ENCODE measurements around the gene SMCHD1.
"Not testable (repeated sequence)": the region's sequence is repeated elsewhere in the genome, so short reads cannot be mapped to it uniquely, and the experiment has no call there.

Gene SMCHD1

GRCh38 chr18:2792395-2792794, 136.9 kb downstream of the SMCHD1 start:
- no peak for TF ChIP-seq CTCF (IDR thresholded peaks at IDR 0.05; ENCODE audit: control insufficient read depth, extremely low read depth, insufficient read depth)
- DNase-seq (ENCODE audit: low read depth): no peak
- no peak overlapping the region for H3K4me3 ChIP-seq (ENCODE audit: low read depth, low read length)

- DNase-seq (ENCODE audit: low read depth): no peak
- H3K4me3 ChIP-seq (ENCODE audit: low read depth, low read length): no peak overlapping the region
- TF ChIP-seq CTCF (IDR thresholded peaks at IDR 0.05; ENCODE audit: control insufficient read depth, extremely low read depth, insufficient read depth): no peak
Measured at GRCh38 chr18:2794159-2794558, 138.6 kb downstream of the SMCHD1 start.

DNA sequence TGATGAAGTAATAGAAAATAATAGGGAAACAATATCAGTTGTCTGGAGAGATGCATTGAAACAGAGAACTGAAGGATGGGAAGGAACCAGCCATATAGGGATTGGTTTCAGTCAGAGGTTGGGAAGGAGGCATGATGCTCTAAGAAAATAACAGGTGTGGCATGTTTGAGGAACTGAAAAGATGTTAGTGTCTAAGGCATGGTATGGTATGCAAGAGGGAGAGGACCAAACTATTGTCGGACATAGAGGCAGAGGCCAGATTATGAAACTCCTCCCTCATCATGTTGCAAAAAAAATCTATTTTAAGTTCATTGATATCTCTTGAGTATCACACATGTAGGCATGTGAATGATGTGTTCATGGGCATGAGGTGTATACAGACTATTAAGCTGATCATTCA, 142.4 kb downstream of the SMCHD1 start:
- TF ChIP-seq CTCF (IDR thresholded peaks at IDR 0.05; ENCODE audit: control insufficient read depth, extremely low read depth, insufficient read depth): no peak
- DNase-seq (ENCODE audit: low read depth): no peak
- H3K4me3 ChIP-seq (ENCODE audit: low read depth, low read length): no peak overlapping the region

GRCh38 chr18:2799369-2799768, 143.8 kb downstream of the SMCHD1 start:
- DNase-seq (ENCODE audit: low read depth): no peak
- TF ChIP-seq CTCF (IDR thresholded peaks at IDR 0.05; ENCODE audit: control insufficient read depth, extremely low read depth, insufficient read depth): no peak
- H3K4me3 ChIP-seq (ENCODE audit: low read depth, low read length): no peak overlapping the region

- no peak for TF ChIP-seq CTCF (IDR thresholded peaks at IDR 0.05; ENCODE audit: control insufficient read depth, extremely low read depth, insufficient read depth)
Measured at GRCh38 chr18:2805970-2806943, 150.7 kb downstream of the SMCHD1 start.

GRCh38 chr18:2808640-2809039, 153.1 kb downstream of the SMCHD1 start:
- H3K4me3 ChIP-seq (ENCODE audit: low read depth, low read length); DNase-seq (ENCODE audit: low read depth): not testable (repeated sequence)

More at GRCh38 chr18:2805970-2806943, 150.7 kb downstream of the SMCHD1 start:
- no peak overlapping the region for H3K4me3 ChIP-seq (ENCODE audit: low read depth, low read length)
- DNase-seq (ENCODE audit: low read depth): peak; percentile 46

DNA sequence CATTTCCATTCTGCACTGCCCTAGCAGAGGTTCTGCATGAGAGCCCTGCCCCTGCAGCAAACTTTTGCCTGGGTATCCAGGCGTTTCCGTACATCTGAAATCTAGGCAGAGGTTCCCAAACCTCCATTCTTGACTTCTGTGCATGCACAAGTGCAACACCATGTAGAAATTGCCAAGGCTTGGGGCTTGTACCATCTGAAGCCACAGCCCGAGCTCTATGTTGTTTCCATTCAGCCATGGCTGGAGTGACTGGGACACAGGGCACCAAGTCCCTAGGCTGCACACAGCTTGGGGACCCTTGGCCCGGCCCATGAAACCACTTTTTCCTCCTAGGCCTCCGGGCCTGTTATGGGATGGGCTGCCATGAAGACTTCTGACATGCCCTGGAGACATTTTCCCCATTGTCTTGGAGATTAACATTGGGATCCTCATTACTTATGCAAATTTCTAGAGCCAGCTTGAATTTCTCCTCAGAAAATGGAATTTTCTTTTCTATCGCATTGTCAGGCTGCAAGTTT, 154.2 kb downstream of the SMCHD1 start:
- not testable (repeated sequence) for H3K4me3 ChIP-seq (ENCODE audit: low read depth, low read length); DNase-seq (ENCODE audit: low read depth)

GRCh38 chr18:2811416-2811815, 155.9 kb downstream of the SMCHD1 start:
- DNase-seq (ENCODE audit: low read depth): no peak
- no peak for TF ChIP-seq CTCF (IDR thresholded peaks at IDR 0.05; ENCODE audit: control insufficient read depth, extremely low read depth, insufficient read depth)
- H3K4me3 ChIP-seq (ENCODE audit: low read depth, low read length): no peak overlapping the region
